Endothelial cell of umbilical vein (primary cell): ENCODE data around the gene CCIN. TPM values are rescaled to one million over a fixed set of nuclear protein-coding genes. Genes with fewer than 3 reads are reported as not detected.

Experiments
- BruUV-seq: library from RNA; stranded (reverse); fragments of 400-500 nt; replicated peaks from 2 replicates; lab custom pipeline; 2021; lab: Mats Ljungman, UMichigan
- CTCF ChIA-PET: fragments of 300-600, 350-600 bp; sonication (Branson Sonifier 250); formaldehyde crosslinking; loops from one replicate; lab custom pipeline; 2021; ENCODE audit warnings: antibody characterized with exemption, inconsistent platforms; lab: Charles Lee
- POLR2A ChIA-PET: fragments of 300-600, 350-600 bp; sonication (Branson Sonifier 250); formaldehyde crosslinking; loops from one replicate; lab custom pipeline; 2021; ENCODE audit warnings: antibody characterized with exemption, inconsistent platforms; lab: Charles Lee
- DNase-seq: peaks from one replicate; pipeline ENCODE4 v3.0.0-alpha.2; 2011; ENCODE audit warnings: low read depth, low spot score
- FAIRE-seq: peaks from 2 replicates; lab custom pipeline; 2011; peaks lifted over from hg19 to GRCh38; lab: Jason Lieb, UNC
- H2AFZ ChIP-seq: 2 replicates; pipeline ENCODE4 v1.6.0; 2012; ENCODE audit warnings: low read depth, low read length, control low read depth, inconsistent platforms
- H3K27ac ChIP-seq: 2 replicates; pipeline ENCODE4 v1.5.1; 2011; ENCODE audit warnings: low read depth, mild to moderate bottlenecking, control low read depth, low read length, moderate library complexity; ENCODE audit not compliant: insufficient read depth
- H3K27me3 ChIP-seq, 2 experiments: 2 replicates each; pipeline versions ENCODE4 v1.6.0 to v1.6.1; 2011; ENCODE audit warnings: low read length in 2 of 2, mixed read lengths in 1 of 2; ENCODE audit not compliant: control insufficient read depth in 2 of 2, insufficient read depth in 2 of 2
- H3K36me3 ChIP-seq, 2 experiments: 2 replicates in 1 of 2; 3 replicates in 1 of 2; pipeline ENCODE4 v1.5.1; 2011; ENCODE audit warnings: low read length in 2 of 2, mild to moderate bottlenecking in 1 of 2, moderate library complexity in 1 of 2; ENCODE audit not compliant: control insufficient read depth in 2 of 2, insufficient read depth in 2 of 2; ENCODE audit errors: extremely low read depth in 1 of 2
- H3K4me1 ChIP-seq: 3 replicates; pipeline ENCODE4 v1.5.1; 2011; ENCODE audit warnings: mild to moderate bottlenecking, low read length; ENCODE audit not compliant: control insufficient read depth, insufficient read depth; ENCODE audit errors: extremely low read depth
- H3K4me2 ChIP-seq: 2 replicates; pipeline ENCODE4 v1.6.1; 2011; ENCODE audit warnings: low read length, control low read depth, mixed read lengths; ENCODE audit not compliant: insufficient read depth
- H3K4me3 ChIP-seq, 3 experiments: fragments of 200-600 bp in 1 of 3; sonication (generic), shearing (Covaris generic) in 1 of 3; replicated peaks in 1 of 3; 2 replicates each; pipeline ENCODE4 v1.5.1; 2011 to 2016; ENCODE audit warnings: control low read depth in 3 of 3, low read length in 3 of 3, mild to moderate bottlenecking in 2 of 3, inconsistent platforms in 1 of 3, low read depth in 1 of 3, moderate library complexity in 1 of 3; ENCODE audit not compliant: insufficient read depth in 1 of 3
- H3K79me2 ChIP-seq: 2 replicates; pipeline ENCODE4 v1.6.0; 2012; ENCODE audit warnings: low read length, inconsistent platforms; ENCODE audit not compliant: control insufficient read depth, insufficient read depth
- H3K9ac ChIP-seq: replicated peaks from 2 replicates; pipeline ENCODE3; 2011; ENCODE audit warnings: low read length, control low read depth; ENCODE audit not compliant: insufficient read depth; ENCODE audit errors: extremely low read depth
- H3K9me1 ChIP-seq: replicated peaks from 3 replicates; pipeline ENCODE4 v1.6.0; 2011; ENCODE audit warnings: mild to moderate bottlenecking, low read length; ENCODE audit not compliant: control insufficient read depth, insufficient read depth; ENCODE audit errors: extremely low read depth
- H3K9me3 ChIP-seq: replicated peaks from 2 replicates; pipeline ENCODE4 v1.5.1; 2012; ENCODE audit warnings: low read length, inconsistent platforms; ENCODE audit not compliant: control insufficient read depth, insufficient read depth
- H4K20me1 ChIP-seq: replicated peaks from 2 replicates; pipeline ENCODE3; 2011; ENCODE audit warnings: mild to moderate bottlenecking, low read length; ENCODE audit not compliant: control insufficient read depth, insufficient read depth; ENCODE audit errors: extremely low read depth
- CTCF ChIP-seq, 2 donors: IDR thresholded peaks; 1 replicate in 1 of 2; 2 replicates in 1 of 2; pipeline ENCODE4 v1.5.1; 2011; ENCODE audit warnings: low read length in 2 of 2, mild to moderate bottlenecking in 2 of 2, moderate library complexity in 2 of 2, control low read depth in 1 of 2, inconsistent platforms in 1 of 2, low read depth in 1 of 2; ENCODE audit not compliant: insufficient read depth in 1 of 2; ENCODE audit errors: extremely low read depth in 1 of 2
- MAX ChIP-seq: IDR thresholded peaks from 2 replicates; pipeline ENCODE4 v1.6.1; 2011; ENCODE audit not compliant: insufficient read depth, insufficient read length
- POLR2A ChIP-seq: IDR thresholded peaks from 2 replicates; pipeline ENCODE4 v1.6.1; 2012; ENCODE audit warnings: low read depth, mild to moderate bottlenecking, control low read depth, low read length
- POLR2AphosphoS5 ChIP-seq: IDR thresholded peaks from 2 replicates; pipeline ENCODE4 v1.6.1; 2012; ENCODE audit warnings: low read depth, mild to moderate bottlenecking, control low read depth, low read length, moderate library complexity; ENCODE audit not compliant: insufficient read depth
- dilution Hi-C: fragments of 300-500 bp; cut with MboI; formaldehyde crosslinking; loops from one replicate; pipeline ENCODE4 v1.15.0; 2019; ENCODE audit warnings: low sequenced_read_pairs; ENCODE audit not compliant: extremely low pct_ligation_motif_present
- intact Hi-C: fragments of 100-400 bp; cut with micrococcal nuclease; formaldehyde crosslinking; loops from one replicate; pipeline ENCODE4 v1.10.0; 2022
- polyA plus RNA-seq, 4 experiments: library from polyadenylated mRNA; depleted of rRNA in 3 of 4; stranded (reverse) in 3 of 4; unstranded in 1 of 4; fragments of >200 nt; gene quantifications; 2 replicates each; pipeline versions ENCODE4 v1.2.1 to v1.2.3, GENCODE V29; 2011 to 2012; ENCODE audit warnings: missing spikeins in 1 of 4
- total RNA-seq: library from RNA; stranded (reverse); gene quantifications from 2 replicates; pipeline ENCODE4 v1.2.3, GENCODE V29; 2021

CCIN gene
- total and polyA plus RNA-seq, 2 donors (not counting 3 experiments of a cell fraction or from before 2014, with no cell fraction given): 0.22 to 1.2 TPM

GRCh38 chr9:36190388-36191289, 21.5 kb downstream of the CCIN start, which contains the start of gene CLTA:
TSS of gene CLTA (plus strand) at chr9:36190921. CDS start at chr9:36191057, 136 bp downstream.
- H4K20me1 ChIP-seq: no peaks in the 10 kb centered on the region
- peak; percentile 98 for DNase-seq
- H3K36me3 ChIP-seq: no peaks in the 10 kb centered on the region
- peak within 1 kb of the TSS; percentile 89 for H3K4me2 ChIP-seq
- H3K79me2 ChIP-seq: peaks cover 48% of the 10 kb centered on the region
- peak; percentile 98 for FAIRE-seq
- dilution Hi-C loops (no loop called here), intact Hi-C loops (loop anchor here (5.0 kb wide), 1 partner anchor 137 kb away; no protein-coding TSS in a partner anchor)
- POLR2A ChIA-PET: interaction anchor here (0.6 to 1.7 kb wide), 11 partner anchors 11 to 409 kb away, joined by 3 to 8 read pairs (median 4); no protein-coding TSS in a partner anchor
- H3K27me3 ChIP-seq: no peaks in the 10 kb centered on the region
- peak within 1 kb of the TSS; percentile 80 to 93 (median 90) for H3K4me3 ChIP-seq
- no peaks in the 10 kb centered on the region for H3K9me3 ChIP-seq
- no TSS peak for BruUV-seq
- peak within 1 kb of the TSS; percentile 78 for H3K27ac ChIP-seq
- CTCF ChIA-PET: interaction anchor here (0.6 to 4.3 kb wide), 19 partner anchors 11 to 400 kb away, joined by 3 to 29 read pairs (median 7); partner anchors contain the start of gene GLIPR2
- no peaks in the 10 kb centered on the region for H3K9me1 ChIP-seq
- peak within 1 kb of the TSS; percentile 87 for H2AFZ ChIP-seq
- TF ChIP-seq POLR2AphosphoS5: peak; percentile 98
- peak; percentile 98 for TF ChIP-seq POLR2A
- TF ChIP-seq MAX: no peak
- TF ChIP-seq CTCF (IDR thresholded peaks at IDR 0.05; ENCODE audit: extremely low read depth in 1 of 2, insufficient read depth in 1 of 2, low read depth in 1 of 2, low read length in 2 of 2): peak; percentile 40 to 50
- peaks cover 31% of the 10 kb centered on the region for H3K4me1 ChIP-seq
- peak within 1 kb of the TSS; percentile 96 for H3K9ac ChIP-seq
